H9 (cell line): ENCODE data around the gene GOLGA8T. TPM values are rescaled to one million over a fixed set of nuclear protein-coding genes. Genes with fewer than 3 reads are reported as not detected.
"Not testable (repeated sequence)": the region's sequence is repeated elsewhere in the genome, so short reads cannot be mapped to it uniquely, and the experiment has no call there.

Source experiments
- DNase-seq: peaks from one replicate; pipeline ENCODE4 v3.0.0-alpha.2; 2017
- H2AFZ ChIP-seq: one replicate; pipeline ENCODE4 v1.6.1; 2013; ENCODE audit warnings: mild to moderate bottlenecking, low read length, control low read depth, moderate library complexity
- H2AK5ac ChIP-seq: 2 replicates; pipeline ENCODE4 v1.6.1; 2013; ENCODE audit warnings: low read length, control low read depth, mixed read lengths; ENCODE audit not compliant: insufficient read length
- H2BK120ac ChIP-seq: one replicate; pipeline ENCODE4 v1.6.1; 2013; ENCODE audit warnings: low read depth, mild to moderate bottlenecking, low read length, control low read depth, inconsistent platforms; ENCODE audit not compliant: poor library complexity, severe bottlenecking
- H2BK12ac ChIP-seq: 2 replicates; pipeline ENCODE4 v1.6.1; 2013; ENCODE audit warnings: low read length, control low read depth, mixed read lengths, low read depth; ENCODE audit not compliant: insufficient read length
- H2BK15ac ChIP-seq: 2 replicates; pipeline ENCODE4 v1.6.1; 2013; ENCODE audit warnings: low read depth, low read length, control low read depth
- H2BK20ac ChIP-seq: one replicate; pipeline ENCODE4 v1.6.1; 2013; ENCODE audit warnings: low read depth, mild to moderate bottlenecking, low read length, control low read depth, inconsistent platforms; ENCODE audit not compliant: poor library complexity, severe bottlenecking
- H2BK5ac ChIP-seq: 2 replicates; pipeline ENCODE4 v1.6.1; 2013; ENCODE audit warnings: low read length, control low read depth, mixed read lengths; ENCODE audit not compliant: insufficient read length
- H3K14ac ChIP-seq: 2 replicates; pipeline ENCODE4 v1.6.1; 2013; ENCODE audit warnings: low read length, control low read depth; ENCODE audit not compliant: insufficient read depth
- H3K18ac ChIP-seq: 2 replicates; pipeline ENCODE4 v1.6.1; 2013; ENCODE audit warnings: low read depth, mild to moderate bottlenecking, mixed read lengths, low read length, control low read depth; ENCODE audit not compliant: insufficient read length
- H3K23ac ChIP-seq: 2 replicates; pipeline ENCODE4 v1.6.1; 2013; ENCODE audit warnings: low read length, control low read depth, mixed read lengths, low read depth; ENCODE audit not compliant: insufficient read length
- H3K23me2 ChIP-seq: 2 replicates; pipeline ENCODE4 v1.6.1; 2013; ENCODE audit warnings: low read depth, mild to moderate bottlenecking, mixed read lengths, low read length, control low read depth; ENCODE audit not compliant: insufficient read length, poor library complexity, severe bottlenecking
- H3K27ac ChIP-seq: 2 replicates; pipeline ENCODE4 v1.5.1; 2013; ENCODE audit warnings: low read length, control low read depth, mixed read lengths, low read depth; ENCODE audit not compliant: insufficient read length
- H3K27me3 ChIP-seq: 2 replicates; pipeline ENCODE4 v1.6.1; 2013; ENCODE audit warnings: low read length, control low read depth, inconsistent platforms; ENCODE audit not compliant: insufficient read depth
- H3K4ac ChIP-seq: 2 replicates; pipeline ENCODE4 v1.6.1; 2013; ENCODE audit warnings: low read depth, mild to moderate bottlenecking, control low read depth, inconsistent platforms, low read length, moderate library complexity
- H3K4me1 ChIP-seq: 2 replicates; pipeline ENCODE4 v1.6.1; 2013; ENCODE audit warnings: low read length, control low read depth, inconsistent platforms; ENCODE audit not compliant: insufficient read depth
- H3K4me2 ChIP-seq: 2 replicates; pipeline ENCODE4 v1.6.1; 2013; ENCODE audit warnings: low read length, control low read depth, mixed read lengths; ENCODE audit not compliant: insufficient read length, insufficient read depth
- H3K56ac ChIP-seq: 2 replicates; pipeline ENCODE4 v1.6.1; 2013; ENCODE audit warnings: low read depth, mild to moderate bottlenecking, mixed read lengths, low read length, control low read depth; ENCODE audit not compliant: insufficient read length
- H3K79me1 ChIP-seq: 2 replicates; pipeline ENCODE4 v1.6.1; 2013; ENCODE audit warnings: low read depth, mild to moderate bottlenecking, moderate library complexity, low read length, control low read depth, inconsistent platforms; ENCODE audit not compliant: insufficient read depth, poor library complexity, severe bottlenecking
- H3K79me2 ChIP-seq: 2 replicates; pipeline ENCODE4 v1.6.1; 2013; ENCODE audit warnings: low read length, control low read depth, inconsistent platforms; ENCODE audit not compliant: insufficient read depth
- H3K9ac ChIP-seq: 2 replicates; pipeline ENCODE4 v1.6.1; 2013; ENCODE audit warnings: low read length, control low read depth, mixed read lengths; ENCODE audit not compliant: insufficient read length; ENCODE audit errors: extremely low read depth
- H3K9me3 ChIP-seq: one replicate; pipeline ENCODE4 v1.6.1; 2013; ENCODE audit warnings: low read depth, low read length, inconsistent platforms; ENCODE audit not compliant: control insufficient read depth
- H3T11ph ChIP-seq: one replicate; pipeline ENCODE4 v1.6.1; 2013; ENCODE audit warnings: mild to moderate bottlenecking, low read length, control low read depth, inconsistent platforms
- H4K20me1 ChIP-seq: one replicate; pipeline ENCODE4 v1.6.1; 2013; ENCODE audit not compliant: control insufficient read depth, insufficient read length, insufficient read depth
- H4K5ac ChIP-seq: 2 replicates; pipeline ENCODE4 v1.6.1; 2013; ENCODE audit warnings: low read depth, mild to moderate bottlenecking, mixed read lengths, low read length, control low read depth; ENCODE audit not compliant: insufficient read length
- H4K8ac ChIP-seq: replicated peaks from 2 replicates; pipeline ENCODE4 v1.6.1; 2013; ENCODE audit warnings: low read length, control low read depth, mixed read lengths, low read depth; ENCODE audit not compliant: insufficient read length
- H4K91ac ChIP-seq: 2 replicates; pipeline ENCODE4 v1.6.1; 2013; ENCODE audit warnings: low read depth, mild to moderate bottlenecking, moderate library complexity, mixed read lengths, low read length, control low read depth; ENCODE audit not compliant: insufficient read length
- H3K27ac Mint-ChIP-seq, 3 experiments: 2 replicates in 2 of 3; 3 replicates in 1 of 3; pipeline ENCODE4 v1.8.0; 2020 to 2021; ENCODE audit warnings: mixed read lengths in 3 of 3, mild to moderate bottlenecking in 1 of 3, moderate library complexity in 1 of 3
- H3K27me3 Mint-ChIP-seq: 2 replicates; pipeline ENCODE4 v1.8.0; 2021; ENCODE audit warnings: low read depth, mild to moderate bottlenecking, moderate library complexity, mixed read lengths
- H3K36me3 Mint-ChIP-seq, 3 experiments: 2 replicates in 2 of 3; 3 replicates in 1 of 3; pipeline ENCODE4 v1.8.0; 2020 to 2021; ENCODE audit warnings: low read depth in 3 of 3, mixed read lengths in 3 of 3; ENCODE audit not compliant: insufficient read depth in 1 of 3
- H3K4me1 Mint-ChIP-seq, 2 experiments: 2 replicates each; pipeline ENCODE4 v1.8.0; 2020; ENCODE audit warnings: mixed read lengths in 2 of 2
- H3K4me3 Mint-ChIP-seq, 2 experiments: 2 replicates in 1 of 2; 3 replicates in 1 of 2; pipeline ENCODE4 v1.8.0; 2020 to 2021; ENCODE audit warnings: mild to moderate bottlenecking in 2 of 2, mixed read lengths in 2 of 2, moderate library complexity in 1 of 2
- H3K9me3 Mint-ChIP-seq, 2 experiments: 2 replicates in 1 of 2; 3 replicates in 1 of 2; pipeline ENCODE4 v1.8.0; 2020; ENCODE audit warnings: mild to moderate bottlenecking in 2 of 2, mixed read lengths in 2 of 2, moderate library complexity in 1 of 2
- WGBS: extraction: QIAGEN DNeasy Blood & Tissue Kit; methylation state at CpG from one replicate; pipeline ENCODE4 v1.1.7; 2013; ENCODE audit warnings: missing lambda C conversion rate, low lambda C conversion rate, mixed read lengths; ENCODE audit not compliant: insufficient read length; ENCODE audit errors: extremely low coverage; 5-methylcytosine and 5-hydroxymethylcytosine counted together
- total RNA-seq: library from RNA; stranded (reverse); gene quantifications from 2 replicates; pipeline ENCODE4 v1.2.1, GENCODE V29; 2021

GOLGA8T gene
- total RNA-seq, 1 experiment from 2014 or later = not detected

DNA sequence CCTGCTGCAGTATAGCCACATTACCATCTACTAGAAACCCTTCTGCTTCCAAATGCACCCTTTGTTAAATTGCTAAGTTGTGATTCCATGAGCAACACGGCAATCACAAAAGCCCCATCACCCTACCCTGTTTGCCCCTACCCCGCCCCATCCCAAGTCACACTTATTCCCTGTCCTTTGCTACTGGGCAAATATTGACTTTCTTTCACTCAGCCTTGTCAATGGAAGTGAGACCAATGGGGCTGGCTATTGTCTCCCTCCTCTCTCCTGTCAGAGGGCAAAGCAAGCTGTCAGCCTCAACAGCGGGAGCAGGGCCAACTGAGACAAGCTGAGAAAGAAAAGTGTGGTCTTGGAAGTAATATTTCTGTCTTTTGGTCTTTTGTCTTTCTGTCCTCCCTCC is 52.6 kb downstream of the GOLGA8T start:
- H3K14ac ChIP-seq, H2BK20ac ChIP-seq, H3K9ac ChIP-seq, H3K79me1 ChIP-seq, H2BK5ac ChIP-seq, H3K23me2 ChIP-seq, H3K27ac Mint-ChIP-seq, H3K36me3 Mint-ChIP-seq, H3K4me3 Mint-ChIP-seq, H3K4me2 ChIP-seq, H4K91ac ChIP-seq, H3K4me1 Mint-ChIP-seq, H3K27me3 ChIP-seq, H3K4me1 ChIP-seq, DNase-seq, H3K79me2 ChIP-seq, H2BK12ac ChIP-seq, H2BK15ac ChIP-seq, H3K9me3 Mint-ChIP-seq, H3K9me3 ChIP-seq, H2BK120ac ChIP-seq, H3K56ac ChIP-seq, H4K5ac ChIP-seq, H4K8ac ChIP-seq, H3K27ac ChIP-seq, H4K20me1 ChIP-seq, H3K23ac ChIP-seq, H2AK5ac ChIP-seq, H2AFZ ChIP-seq, H3K4ac ChIP-seq, H3T11ph ChIP-seq, H3K18ac ChIP-seq: not testable (repeated sequence)
- H3K27me3 Mint-ChIP-seq = peaks cover 14% of the 10 kb centered on the region
- WGBS = no CpG with 5 or more reads among the region's 3 CpGs

- not testable (repeated sequence) for H2BK5ac ChIP-seq, H4K91ac ChIP-seq, H3K18ac ChIP-seq, H2BK12ac ChIP-seq, DNase-seq, H2BK120ac ChIP-seq, H3K14ac ChIP-seq, H3K23me2 ChIP-seq, H3K4me3 Mint-ChIP-seq, H3K79me2 ChIP-seq, H3K4me1 ChIP-seq, H3K27me3 ChIP-seq, H3K27ac ChIP-seq, H3K79me1 ChIP-seq, H3K9me3 ChIP-seq, H3K23ac ChIP-seq, H2BK20ac ChIP-seq, H3K4me2 ChIP-seq, H4K8ac ChIP-seq, H3K9me3 Mint-ChIP-seq, H3K9ac ChIP-seq, H2AFZ ChIP-seq, H3K27ac Mint-ChIP-seq, H3K56ac ChIP-seq, H4K20me1 ChIP-seq, H4K5ac ChIP-seq, H2AK5ac ChIP-seq, H3K4me1 Mint-ChIP-seq, H3K4ac ChIP-seq, H3T11ph ChIP-seq, H3K36me3 Mint-ChIP-seq, H2BK15ac ChIP-seq
- peaks cover 21% of the 10 kb centered on the region for H3K27me3 Mint-ChIP-seq
- WGBS = no CpG with 5 or more reads among the region's 1 CpG
Measured at GRCh38 chr15:30189754-30190153, 54.9 kb downstream of the GOLGA8T start.
